Fibroblast of skin of right biceps (primary cell): ENCODE data around the gene RAB37.
A peak's percentile ranks its signal among the peaks of the same experiment; 100 is the strongest.

Experiments
- DNase-seq: peaks from one replicate; pipeline ENCODE4 v3.0.0-alpha.2; 2013

Gene RAB37

DNA sequence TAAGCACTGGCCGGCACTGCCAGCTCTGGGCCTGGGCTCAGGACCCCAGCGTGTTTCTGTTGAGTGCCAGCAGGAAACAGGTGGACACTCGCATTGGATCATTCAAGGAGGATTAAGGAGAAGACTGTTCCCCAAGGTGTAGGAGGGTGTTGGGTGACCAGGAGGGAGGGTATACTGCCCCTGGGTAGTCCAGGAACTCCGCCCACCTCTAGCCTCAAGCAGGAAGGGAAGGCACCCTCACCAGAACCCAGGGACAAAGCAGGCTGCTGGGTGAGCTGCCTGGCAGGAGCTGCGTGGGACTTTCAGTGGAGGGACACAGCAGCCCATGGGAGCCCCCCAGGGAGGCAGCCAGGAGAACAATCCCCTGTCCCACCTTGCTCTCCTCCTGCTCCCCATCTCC lies 7.7 kb upstream of the RAB37 start:
- no peak for DNase-seq

DNA sequence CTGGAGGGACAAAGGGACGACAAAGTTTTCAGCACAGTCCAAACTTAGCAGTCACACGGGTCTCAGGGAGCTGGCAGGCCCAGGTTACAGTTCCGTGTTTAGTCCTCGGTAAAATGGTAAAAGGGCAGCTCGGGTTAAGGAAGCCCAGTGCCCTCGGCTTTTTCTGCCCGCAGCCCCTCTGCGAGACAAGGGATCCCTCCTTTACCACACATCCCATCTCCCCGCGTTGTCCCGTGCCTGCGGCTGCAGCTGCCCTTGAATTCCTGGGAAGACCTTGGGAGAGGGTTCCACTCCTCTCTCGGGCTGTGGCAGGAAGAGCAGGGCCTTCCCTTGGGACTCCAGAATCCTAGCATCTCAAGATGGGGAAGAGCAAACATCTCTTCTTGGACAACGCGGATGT lies 7.2 kb upstream of the RAB37 start:
- DNase-seq: no peak

DNA sequence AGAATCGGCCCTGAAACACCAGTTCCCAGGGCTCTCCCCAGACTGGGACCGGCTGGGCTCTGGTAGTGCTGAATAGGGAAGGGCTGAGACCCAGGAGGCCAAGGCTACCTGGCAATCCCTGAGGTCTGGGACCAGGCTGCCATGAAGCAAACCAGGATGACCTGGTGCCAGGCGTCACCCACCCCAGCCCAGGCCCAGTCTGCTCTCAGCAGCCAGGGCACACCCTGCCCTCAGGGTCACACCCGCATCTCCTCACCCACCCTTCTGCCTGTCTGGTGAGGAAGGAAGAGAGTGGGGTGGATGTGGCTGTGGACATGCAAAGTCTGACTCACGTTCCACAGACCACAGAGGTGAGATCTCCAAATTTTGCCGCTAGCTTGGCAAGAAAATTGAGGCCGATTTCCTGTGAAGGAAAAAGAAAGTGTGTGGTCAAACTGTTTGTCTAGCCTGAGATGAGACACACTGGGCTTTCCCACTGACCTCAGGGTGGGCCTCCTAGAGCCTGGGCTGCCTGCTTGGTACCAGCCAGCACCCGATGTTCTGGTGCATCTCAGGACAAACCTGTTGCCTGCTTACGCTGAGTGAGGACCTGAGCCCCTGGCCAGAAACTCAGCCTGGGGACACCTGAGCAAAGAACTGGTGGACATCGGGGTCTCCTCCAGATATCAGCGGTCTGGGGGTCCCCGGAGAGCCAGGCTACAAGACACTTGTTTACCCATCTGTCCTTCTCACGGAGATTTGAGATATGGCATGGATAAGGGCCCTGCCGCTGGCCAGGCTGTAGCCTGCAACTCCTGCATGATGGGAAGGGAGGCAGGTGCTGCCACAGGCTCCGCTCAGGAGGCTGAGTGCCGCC lies 6.3 kb upstream of the RAB37 start:
- DNase-seq: no peak

DNA sequence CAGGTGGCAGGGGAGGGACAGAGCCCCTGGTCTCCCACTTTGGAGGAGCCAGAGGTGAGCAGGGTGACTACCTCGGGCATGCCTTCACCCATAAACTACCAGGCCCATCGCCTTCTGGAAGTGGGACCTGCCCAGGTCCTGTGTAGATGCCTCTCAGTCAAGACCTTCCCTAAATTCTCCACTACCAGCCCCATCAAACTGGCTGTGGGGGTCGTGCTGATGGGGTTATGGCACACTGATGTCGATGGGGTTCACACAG lies 5.8 kb upstream of the RAB37 start:
- no peak for DNase-seq

DNA sequence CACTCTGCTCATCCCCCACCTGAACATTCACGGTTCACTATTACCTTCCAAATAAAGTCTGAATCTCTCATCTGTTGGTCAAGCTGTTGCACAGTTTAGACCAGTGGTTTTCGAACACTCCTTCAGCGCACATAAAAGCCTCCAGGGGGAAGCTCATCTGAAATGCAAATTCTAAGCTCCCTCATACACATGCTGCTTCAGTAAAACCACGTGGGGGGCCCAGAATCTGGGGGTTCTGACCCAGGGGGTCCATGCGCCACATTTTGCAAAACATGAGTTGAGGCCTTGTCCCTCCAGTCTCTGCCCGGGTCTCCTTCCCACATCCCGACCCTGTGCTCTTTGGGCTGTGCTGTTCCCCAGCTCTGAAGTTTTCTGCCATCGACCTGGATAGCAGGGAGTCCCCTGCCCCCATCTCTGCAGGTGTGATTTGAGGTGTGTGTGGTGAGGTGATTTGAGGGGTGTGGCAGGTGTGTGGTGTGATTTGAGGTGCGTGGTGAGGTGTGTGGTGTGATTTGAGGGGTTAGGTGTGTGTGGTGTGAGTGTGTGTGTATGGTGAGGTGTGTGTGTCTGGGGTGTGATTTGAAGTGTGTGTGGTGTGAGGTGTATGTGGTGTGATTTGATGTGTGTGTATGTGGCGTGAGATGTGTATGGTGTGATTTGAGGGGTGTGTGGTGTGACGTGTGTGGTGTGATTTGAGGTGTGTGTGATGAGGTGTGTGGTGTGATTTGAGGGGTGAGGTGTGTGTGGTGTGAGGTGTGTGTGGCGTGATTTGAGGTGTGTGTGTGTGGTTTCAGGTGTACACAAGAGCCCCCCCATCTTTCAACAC lies 4.8 kb upstream of the RAB37 start:
- no peak for DNase-seq

DNA sequence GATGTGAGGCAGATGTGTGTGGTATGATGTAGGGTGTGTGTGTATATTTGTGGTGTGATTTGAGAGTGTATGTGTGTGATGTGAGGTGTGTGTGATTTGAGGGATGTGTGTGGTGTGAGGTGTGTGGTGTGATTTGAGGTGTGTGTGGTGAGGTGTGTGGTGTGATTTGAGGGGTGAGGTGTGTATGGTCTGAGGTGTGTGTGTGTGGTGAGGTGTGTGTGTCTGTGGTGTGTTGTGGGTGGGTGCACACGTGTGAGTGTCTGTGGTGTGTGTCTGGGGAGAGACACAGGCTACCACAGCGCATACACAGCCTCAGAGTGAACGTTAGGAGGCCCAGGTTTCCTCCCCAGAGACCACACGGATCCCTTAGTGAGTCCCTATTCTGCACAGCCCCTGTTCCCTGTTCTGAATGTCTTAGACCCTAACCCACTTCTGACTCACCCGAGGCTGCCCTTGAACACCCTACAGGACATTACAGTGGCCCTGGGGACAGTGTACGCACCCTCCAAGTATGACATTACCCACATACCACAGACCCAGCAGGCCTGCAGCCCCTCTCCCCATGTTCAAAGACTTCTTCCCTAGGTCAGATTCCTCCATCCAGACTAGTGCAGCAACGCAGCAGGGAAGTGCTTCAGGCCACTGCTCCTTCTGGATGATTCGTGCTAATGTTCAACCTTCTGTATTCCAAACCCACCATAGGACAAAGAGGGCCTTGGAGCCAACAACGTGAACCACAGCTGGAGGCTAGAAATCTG lies 3.5 kb upstream of the RAB37 start:
- DNase-seq: no peak

DNA sequence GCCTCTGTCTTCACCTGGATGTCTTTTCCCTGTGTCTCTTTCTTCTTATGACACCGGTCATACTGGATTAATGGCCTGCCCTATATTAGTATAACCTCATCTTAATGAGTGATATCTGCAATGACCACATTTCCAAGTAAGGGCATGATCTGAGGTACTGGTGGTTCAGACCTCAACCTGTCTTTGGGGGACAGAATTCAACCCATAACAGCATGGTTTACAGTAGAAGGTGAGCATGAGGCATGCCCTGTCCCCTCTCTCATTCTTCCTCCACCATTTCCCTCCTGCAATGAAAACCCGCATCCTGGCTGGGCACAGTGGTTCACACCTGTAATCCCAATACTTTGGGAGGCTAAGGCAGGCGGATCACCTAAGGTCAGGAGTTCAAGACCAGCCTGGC lies 2.8 kb upstream of the RAB37 start:
- no peak for DNase-seq

DNA sequence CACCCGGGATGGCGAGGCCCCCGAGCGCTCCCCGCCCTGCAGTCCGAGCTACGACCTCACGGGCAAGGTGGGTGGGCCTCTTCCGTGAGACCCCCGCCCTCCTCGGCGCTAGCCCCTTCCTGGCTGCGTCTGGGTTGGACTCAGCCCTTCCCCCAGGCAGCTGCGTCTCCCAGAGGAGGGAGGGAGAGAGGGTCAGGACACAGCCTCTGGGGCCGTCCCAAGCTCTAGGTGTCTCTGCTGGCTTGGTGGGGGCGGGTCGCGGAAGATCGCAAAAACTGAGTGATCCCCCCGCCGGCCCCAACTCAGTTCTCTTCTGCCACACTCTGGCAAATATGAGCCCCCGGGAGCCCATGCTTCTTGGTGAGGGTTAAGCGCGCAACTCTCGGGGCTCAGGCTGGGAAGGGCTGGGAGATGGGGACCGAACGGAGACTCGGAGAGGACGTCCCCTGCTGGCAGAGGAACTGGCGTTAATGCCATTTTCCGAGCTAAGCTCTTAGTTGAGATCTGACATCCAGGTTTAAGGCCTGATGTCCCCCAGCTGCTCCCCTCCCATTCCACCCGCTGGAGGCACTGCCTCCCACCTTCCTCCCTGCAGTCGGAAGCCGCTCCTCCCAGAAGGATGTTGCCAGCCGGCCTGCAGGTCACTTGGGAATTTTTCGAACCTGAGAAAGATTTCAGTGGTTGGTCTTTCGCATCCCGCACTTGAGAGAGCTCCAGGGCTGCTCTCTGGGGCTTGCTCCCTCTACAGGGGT lies 419 bp downstream of the RAB37 start:
- no peak for DNase-seq

DNA sequence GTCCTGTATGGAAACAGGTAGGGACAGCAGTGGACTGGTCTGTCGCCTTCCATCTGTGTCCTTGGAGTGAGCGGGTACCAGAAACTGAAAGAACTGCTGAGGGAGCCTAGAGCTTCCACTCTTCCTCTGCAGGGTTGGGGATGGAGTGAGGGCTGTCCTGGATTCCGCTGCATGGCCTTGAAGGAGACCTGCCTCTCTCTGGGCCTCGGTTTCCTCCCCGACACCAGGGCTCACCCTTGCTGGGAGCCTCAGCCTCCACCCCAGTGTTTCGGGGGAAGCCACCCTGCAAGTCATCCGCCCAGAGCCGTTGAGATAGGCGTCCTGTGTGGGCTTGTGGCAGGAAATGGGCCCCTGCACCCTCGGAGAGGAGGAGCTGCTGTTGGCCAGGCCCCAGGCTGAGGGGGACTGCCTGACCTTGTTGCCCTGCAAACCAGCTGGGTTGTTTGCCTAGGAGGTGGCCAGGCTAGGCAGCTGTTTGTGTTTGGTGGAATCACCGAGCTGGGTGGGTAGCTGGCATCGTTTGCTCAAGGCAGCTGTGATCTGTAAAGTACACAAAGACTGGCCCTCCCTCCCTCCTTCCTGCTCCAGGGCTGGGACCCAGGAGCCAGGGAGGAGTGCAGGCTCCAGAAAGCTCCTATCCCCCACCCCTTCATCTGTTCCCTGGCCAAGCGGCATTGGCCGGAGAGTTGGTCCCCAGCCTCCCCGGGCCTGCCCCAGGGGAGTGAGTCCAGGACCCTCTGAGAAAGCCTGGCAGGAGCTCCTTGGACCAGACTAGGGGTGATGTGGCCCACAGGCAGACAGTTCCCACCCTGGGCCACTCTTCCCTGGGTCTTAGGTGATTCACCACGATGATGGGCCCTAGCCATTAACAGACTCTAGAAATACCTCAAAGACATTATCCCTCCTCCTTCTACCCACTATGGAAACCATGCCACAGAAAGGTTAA lies 1.3 kb downstream of the RAB37 start:
- no peak for DNase-seq

DNA sequence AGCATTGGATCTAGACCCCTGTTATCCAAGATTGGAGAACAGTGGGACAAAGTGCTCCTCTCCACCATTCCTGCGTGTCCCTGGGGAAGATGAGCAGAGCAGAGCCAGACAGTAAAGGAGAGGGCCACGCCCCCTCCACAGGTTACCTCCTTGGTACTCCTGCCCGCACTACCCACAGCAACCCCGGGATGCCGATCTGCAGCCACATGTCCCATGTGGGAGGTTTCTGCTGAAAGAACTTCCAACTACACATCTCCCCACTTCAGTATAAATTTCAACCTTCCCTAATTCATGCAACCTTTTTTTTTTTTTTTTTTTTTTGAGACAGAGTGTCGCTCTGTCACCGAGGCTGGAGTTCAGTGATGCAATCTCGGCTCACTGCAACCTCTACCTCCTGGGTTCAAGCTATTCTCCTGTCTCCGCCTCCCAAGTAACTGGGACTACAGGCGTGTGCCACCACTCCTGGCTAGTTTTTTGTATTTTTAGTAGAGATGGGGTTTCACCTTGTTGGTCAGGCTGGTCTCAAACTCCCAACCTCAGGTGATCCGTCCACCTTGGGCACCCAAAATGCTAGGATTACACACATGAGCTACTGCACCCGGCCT lies 2.3 kb downstream of the RAB37 start:
- no peak for DNase-seq

DNA sequence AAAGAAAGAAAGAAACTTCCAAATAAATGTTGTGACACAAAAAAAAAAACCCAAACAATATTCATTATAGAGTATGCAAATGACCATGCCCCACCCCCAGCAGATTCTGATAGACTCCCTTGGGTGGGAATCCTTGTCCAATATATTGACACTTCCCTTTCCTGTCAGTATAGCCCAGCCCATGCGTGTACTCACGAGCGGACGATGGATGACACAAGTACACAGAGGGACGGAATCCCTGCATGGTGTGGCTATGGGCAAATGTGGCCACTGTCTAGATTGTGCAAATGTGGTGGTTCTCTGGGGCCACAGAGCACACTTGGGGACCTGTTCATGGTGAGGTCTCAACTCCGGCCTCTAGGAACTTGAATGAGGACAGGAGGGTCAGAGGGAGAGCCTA lies 3.1 kb downstream of the RAB37 start:
- DNase-seq: no peak

DNA sequence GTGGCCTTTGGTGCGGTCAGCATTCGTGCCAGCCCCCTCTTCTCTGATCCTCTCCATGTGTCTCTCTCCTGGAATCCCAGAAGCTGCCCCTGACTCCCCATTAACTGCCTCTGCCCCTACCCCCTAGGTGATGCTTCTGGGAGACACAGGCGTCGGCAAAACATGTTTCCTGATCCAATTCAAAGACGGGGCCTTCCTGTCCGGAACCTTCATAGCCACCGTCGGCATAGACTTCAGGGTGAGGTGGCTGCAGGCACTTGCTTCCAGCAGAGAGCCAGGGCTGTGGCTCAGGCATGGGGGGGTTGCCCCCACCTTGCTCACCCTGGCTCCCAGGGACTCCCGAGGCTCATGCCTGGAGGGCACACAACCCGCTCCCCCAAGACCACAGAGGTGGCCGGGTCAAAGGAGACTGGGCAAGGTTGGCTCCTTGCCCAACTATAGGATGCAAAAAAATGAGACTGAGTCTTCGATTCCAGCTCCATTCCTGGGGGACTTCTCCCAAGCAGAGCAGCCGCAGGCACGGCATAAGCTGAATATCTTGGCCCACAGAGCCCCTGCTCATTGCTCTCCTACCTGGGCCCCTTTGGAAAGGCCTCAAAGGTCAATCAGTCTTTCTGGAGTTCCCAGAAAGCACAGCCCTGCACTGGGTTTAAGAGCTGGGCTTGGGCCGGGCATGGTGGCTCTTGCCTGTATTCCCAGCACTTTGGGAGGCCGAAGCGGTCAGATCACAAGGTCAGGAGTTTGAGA lies 3.8 kb downstream of the RAB37 start:
- no peak for DNase-seq

DNA sequence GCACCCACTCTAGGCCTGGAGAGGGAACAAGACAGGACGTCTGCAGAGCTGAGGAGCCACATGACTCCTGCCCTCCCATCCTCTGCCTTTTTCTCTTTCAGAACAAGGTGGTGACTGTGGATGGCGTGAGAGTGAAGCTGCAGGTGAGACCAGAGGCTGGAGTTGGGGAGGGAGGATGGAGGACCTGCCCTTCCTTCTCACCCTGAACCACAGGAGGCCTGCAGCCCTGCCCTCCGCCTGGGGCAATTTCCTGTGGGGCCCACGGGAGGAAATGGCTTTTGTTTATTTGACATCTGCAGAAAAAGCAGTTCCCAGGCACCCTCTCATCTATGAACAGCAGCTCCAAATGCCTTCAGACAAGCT lies 5.1 kb downstream of the RAB37 start:
- DNase-seq: no peak

DNA sequence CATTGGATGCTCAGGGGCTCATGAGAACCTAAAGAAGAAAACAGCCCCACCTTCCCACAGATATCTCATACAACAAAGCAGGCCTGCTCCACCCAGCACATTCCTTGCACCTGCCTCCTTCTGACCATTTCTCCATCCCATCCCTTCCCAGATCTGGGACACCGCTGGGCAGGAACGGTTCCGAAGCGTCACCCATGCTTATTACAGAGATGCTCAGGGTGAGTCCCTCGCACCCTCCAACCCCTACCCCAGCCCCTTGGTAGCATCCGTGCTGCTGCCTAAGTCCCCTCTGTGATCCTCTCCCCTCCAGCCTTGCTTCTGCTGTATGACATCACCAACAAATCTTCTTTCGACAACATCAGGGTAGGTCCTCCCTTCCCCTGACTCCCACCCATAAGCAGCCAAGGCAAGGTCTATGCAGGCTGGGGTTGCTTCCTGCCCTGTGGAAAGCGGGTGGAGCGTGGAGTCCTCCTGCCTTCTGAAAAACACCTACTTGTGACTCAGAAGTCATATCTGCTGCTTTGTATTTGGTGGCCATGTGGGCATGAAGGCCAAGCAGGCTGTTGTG lies 6.0 kb downstream of the RAB37 start:
- DNase-seq: no peak

DNA sequence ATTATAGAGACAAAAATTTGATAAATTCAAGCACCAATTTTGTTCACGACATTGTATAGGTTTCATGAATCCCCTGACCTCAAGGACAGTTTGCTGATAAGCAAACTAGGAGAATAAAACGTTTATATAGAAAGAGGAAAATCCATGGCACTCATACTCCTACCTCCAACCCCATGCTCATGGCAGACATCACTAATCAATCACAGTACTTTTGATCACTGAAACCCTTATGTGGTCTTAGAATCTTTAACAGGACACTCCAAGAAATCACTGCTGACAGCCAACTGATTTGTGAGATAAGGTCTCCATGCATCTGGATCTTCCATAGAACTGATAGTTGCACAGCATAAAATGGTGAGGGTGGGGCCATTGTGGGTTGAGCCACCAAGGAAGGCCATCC lies 6.7 kb downstream of the RAB37 start:
- no peak for DNase-seq

DNA sequence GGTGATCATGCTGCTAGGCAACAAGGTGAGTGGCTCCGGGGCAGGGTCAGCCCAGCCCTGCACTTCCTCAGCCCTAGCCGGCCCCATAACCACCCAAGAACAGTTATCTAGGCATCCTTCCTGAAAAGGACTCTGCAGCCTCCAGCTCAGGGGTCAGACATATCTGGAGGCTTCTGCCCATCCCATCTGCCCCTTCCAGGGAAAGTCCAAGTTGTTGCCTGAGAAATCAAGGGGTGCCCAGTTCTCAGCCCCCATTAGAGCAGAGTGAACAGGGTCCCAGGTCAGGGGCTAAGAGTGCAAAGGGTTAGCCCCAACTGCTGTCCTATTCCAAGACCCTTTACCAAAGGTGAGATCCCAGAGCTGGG lies 7.3 kb downstream of the RAB37 start:
- no peak for DNase-seq

DNA sequence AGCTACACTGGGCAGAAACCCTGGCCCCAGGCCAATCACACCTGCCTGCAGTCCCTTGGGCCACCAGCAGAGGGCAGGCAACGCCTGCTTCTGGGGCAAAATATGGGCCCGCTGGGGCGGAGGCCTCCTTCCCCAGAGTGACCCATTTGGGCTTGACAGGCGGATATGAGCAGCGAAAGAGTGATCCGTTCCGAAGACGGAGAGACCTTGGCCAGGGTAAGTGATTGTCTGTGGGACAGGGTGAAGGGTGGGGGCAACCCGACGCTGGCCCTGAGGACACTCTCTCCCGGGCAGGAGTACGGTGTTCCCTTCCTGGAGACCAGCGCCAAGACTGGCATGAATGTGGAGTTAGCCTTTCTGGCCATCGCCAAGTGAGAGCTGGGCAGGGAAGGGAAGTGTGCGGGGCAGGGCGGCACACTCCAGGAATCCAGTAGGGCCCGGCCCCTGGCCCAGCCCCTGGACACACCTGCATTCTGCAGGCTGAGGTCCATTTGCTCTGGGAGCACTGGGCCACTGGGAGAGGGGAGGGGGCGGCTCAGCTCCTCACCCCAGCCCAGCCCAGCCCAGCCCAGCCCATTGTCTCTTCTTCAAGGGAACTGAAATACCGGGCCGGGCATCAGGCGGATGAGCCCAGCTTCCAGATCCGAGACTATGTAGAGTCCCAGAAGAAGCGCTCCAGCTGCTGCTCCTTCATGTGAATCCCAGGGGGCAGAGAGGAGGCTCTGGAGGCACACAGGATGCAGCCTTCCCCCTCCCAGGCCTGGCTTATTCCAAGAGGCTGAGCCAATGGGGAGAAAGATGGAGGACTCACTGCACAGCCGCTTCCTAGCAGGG lies 7.9 kb downstream of the RAB37 start:
- peak; percentile 49 for DNase-seq

DNA sequence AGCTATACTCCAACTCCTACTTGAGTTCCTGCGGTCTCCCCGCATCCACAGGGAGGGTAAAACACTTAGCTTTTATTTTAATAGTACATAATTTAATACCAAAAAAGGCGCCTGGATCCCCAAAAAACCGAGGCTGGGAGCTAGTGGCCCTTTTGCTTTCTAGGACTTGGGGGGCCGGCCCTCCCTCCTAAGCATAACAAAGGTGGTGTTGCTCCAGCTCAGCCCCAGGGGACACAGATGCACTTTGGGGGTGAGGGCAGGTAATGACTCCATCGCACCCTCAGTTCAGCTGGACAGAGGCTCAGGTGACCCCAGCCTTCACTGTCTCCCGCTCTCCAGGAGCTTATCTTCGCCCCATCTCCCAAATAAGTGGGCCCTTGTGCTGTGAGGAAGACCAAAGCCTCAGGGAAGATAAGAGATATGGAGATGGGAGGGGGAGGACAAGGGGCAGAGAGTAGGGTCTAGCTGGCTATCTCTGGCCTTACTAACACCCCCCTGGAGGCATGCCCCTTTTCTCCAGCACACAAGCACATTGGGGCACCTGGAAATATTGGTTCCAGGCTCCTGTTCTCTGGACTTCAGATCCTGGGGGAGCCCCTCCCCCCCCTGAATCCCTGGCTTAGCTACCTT lies 8.6 kb downstream of the RAB37 start:
- DNase-seq: no peak

DNA sequence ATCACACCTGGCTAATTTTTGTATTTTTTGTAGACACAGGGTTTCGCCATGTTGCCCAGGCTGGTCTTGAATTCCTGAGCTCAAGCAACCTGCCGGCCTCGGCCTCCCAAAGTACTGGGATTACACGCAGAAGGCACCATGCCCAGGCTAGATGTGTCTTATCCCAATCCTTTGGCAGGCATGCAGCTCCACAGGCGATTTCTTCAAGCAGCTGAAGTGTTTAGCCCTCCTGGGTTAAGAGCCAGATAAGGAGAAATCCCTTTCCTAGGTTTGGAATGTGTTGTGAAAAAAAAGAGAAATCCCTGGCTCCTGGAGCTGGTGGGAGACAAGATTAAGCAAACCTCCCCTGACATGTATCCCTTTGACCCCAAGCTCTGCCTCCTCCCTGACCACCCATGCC lies 9.3 kb downstream of the RAB37 start:
- DNase-seq: no peak
